HCT116 (cell line): ENCODE results near the gene PSMD5. TPM values are rescaled to one million over a fixed set of nuclear protein-coding genes. Genes with fewer than 3 reads are reported as not detected.

Source experiments
- ATAC-seq: fragments of 200-7000 bp; cut with Tn5 transposase; 2 replicates; pipeline ENCODE4 v1.9.1; 2020; ENCODE audit warnings: mild to moderate bottlenecking, moderate library complexity
- BruUV-seq: library from RNA; stranded (reverse); fragments of 400-500 nt; replicated peaks from 2 replicates; lab custom pipeline; 2021; lab: Mats Ljungman, UMichigan
- CTCF ChIA-PET: fragments of 300-600 bp; sonication (Branson Sonifier 250); formaldehyde crosslinking; loops from one replicate; lab custom pipeline; 2021; ENCODE audit warnings: antibody characterized with exemption; lab: Charles Lee
- POLR2A ChIA-PET: fragments of 300-600, 350-600 bp; sonication (Branson Sonifier 250); formaldehyde crosslinking; loops from one replicate; lab custom pipeline; 2021; ENCODE audit warnings: antibody characterized with exemption; lab: Charles Lee
- RAD21 ChIA-PET, 2 experiments: fragments of 300-600 bp; sonication (Branson Sonifier 250); formaldehyde crosslinking; loops; one replicate each; lab custom pipeline; 2023; ENCODE audit warnings: low total read pairs in 2 of 2; ENCODE audit not compliant: uncharacterized antibody in 2 of 2, unreplicated experiment in 2 of 2, low non-redundant PET in 1 of 2; lab: Charles Lee
- DNase-seq: peaks from one replicate; pipeline ENCODE4 v3.0.0-alpha.2; 2010; ENCODE audit warnings: low read depth, low spot score
- H2AFZ ChIP-seq: fragments of 200-600 bp; shearing (Covaris generic), sonication (generic); 2 replicates; pipeline ENCODE4 v1.6.1; 2017; ENCODE audit warnings: low read depth, mixed run types, mixed read lengths, antibody characterized with exemption, low read length; ENCODE audit not compliant: poor library complexity, severe bottlenecking
- H3K27ac ChIP-seq: 2 replicates; pipeline ENCODE4 v1.5.1; 2012; ENCODE audit warnings: low read depth, low read length
- H3K27me3 ChIP-seq: fragments of 200-600 bp; sonication (generic); 2 replicates; pipeline ENCODE4 v1.6.1; 2016; ENCODE audit warnings: mixed run types, low read length, mixed read lengths; ENCODE audit not compliant: insufficient read depth
- H3K36me3 ChIP-seq, 2 experiments: fragments of 200-500 bp in 1 of 2; fragments of 200-600 bp in 1 of 2; sonication (Bioruptor generic) in 1 of 2; sonication (generic) in 1 of 2; 2 replicates each; pipeline versions ENCODE4 v1.5.1 to v1.6.1; 2014 to 2016; ENCODE audit warnings: low read length in 2 of 2, inconsistent platforms in 1 of 2, mixed read lengths in 1 of 2, mixed run types in 1 of 2; ENCODE audit not compliant: insufficient read depth in 2 of 2, control insufficient read depth in 1 of 2
- H3K4me1 ChIP-seq, 2 experiments: fragments of 200-600 bp in 1 of 2; sonication (generic) in 1 of 2; 2 replicates each; pipeline versions ENCODE4 v1.5.1 to v1.6.1; 2012 to 2017; ENCODE audit warnings: low read length in 2 of 2, inconsistent platforms in 1 of 2, mild to moderate bottlenecking in 1 of 2, mixed read lengths in 1 of 2, mixed run types in 1 of 2, moderate library complexity in 1 of 2; ENCODE audit not compliant: insufficient read depth in 2 of 2, control insufficient read depth in 1 of 2
- H3K4me2 ChIP-seq: fragments of 200-600 bp; sonication (generic); 2 replicates; pipeline ENCODE4 v1.6.1; 2017; ENCODE audit warnings: mixed run types, low read length, mixed read lengths
- H3K4me3 ChIP-seq, 2 experiments: fragments of 200-600 bp in 1 of 2; sonication (generic) in 1 of 2; replicated peaks in 1 of 2; 2 replicates each; pipeline ENCODE4 v1.5.1; 2011 to 2016; ENCODE audit warnings: low read length in 2 of 2, control low read depth in 1 of 2, low read depth in 1 of 2, mild to moderate bottlenecking in 1 of 2, mixed read lengths in 1 of 2, mixed run types in 1 of 2
- H3K79me2 ChIP-seq: fragments of 200-600 bp; sonication (generic); 2 replicates; pipeline ENCODE4 v1.6.1; 2017; ENCODE audit warnings: mild to moderate bottlenecking, mixed run types, low read length, moderate library complexity, mixed read lengths; ENCODE audit not compliant: insufficient read depth
- H3K9ac ChIP-seq: fragments of 200-600 bp; sonication (generic); 2 replicates; pipeline ENCODE4 v1.6.1; 2016; ENCODE audit warnings: low read length, mixed read lengths
- H3K9me2 ChIP-seq: fragments of 200-600 bp; sonication (generic), shearing (Covaris generic); 2 replicates; pipeline ENCODE4 v1.6.1; 2017; ENCODE audit warnings: mixed run types, mild to moderate bottlenecking, moderate library complexity; ENCODE audit not compliant: insufficient read depth
- H3K9me3 ChIP-seq, 2 experiments: fragments of 200-500 bp in 1 of 2; fragments of 200-600 bp in 1 of 2; sonication (Bioruptor generic) in 1 of 2; sonication (generic) in 1 of 2; 2 replicates each; pipeline ENCODE4 v1.6.1; 2014 to 2017; ENCODE audit warnings: low read length in 2 of 2, mixed read lengths in 2 of 2, inconsistent platforms in 1 of 2, low read depth in 1 of 2, mild to moderate bottlenecking in 1 of 2, mixed run types in 1 of 2, moderate library complexity in 1 of 2; ENCODE audit not compliant: control insufficient read depth in 1 of 2, insufficient read depth in 1 of 2
- H4K20me1 ChIP-seq: fragments of 200-600 bp; sonication (generic), shearing (Covaris generic); 2 replicates; pipeline ENCODE4 v1.6.1; 2017; ENCODE audit warnings: mixed run types, mild to moderate bottlenecking, moderate library complexity; ENCODE audit not compliant: insufficient read depth
- EGR1 ChIP-seq: IDR thresholded peaks from 2 replicates; pipeline ENCODE4 v1.6.1; 2012; ENCODE audit warnings: low read depth
- EZH2phosphoT487 ChIP-seq: fragments of 200-600 bp; IDR thresholded peaks from 2 replicates; pipeline ENCODE4 v1.6.1; 2018; ENCODE audit warnings: antibody characterized with exemption, borderline replicate concordance
- JUND ChIP-seq: IDR thresholded peaks from 2 replicates; pipeline ENCODE4 v1.6.1; 2012
- POLR2AphosphoS5 ChIP-seq: IDR thresholded peaks from 2 replicates; pipeline ENCODE4 v1.6.1; 2011; ENCODE audit warnings: mild to moderate bottlenecking, low read depth, low read length, moderate library complexity
- SIN3A ChIP-seq: IDR thresholded peaks from 2 replicates; pipeline ENCODE4 v1.6.1; 2012; ENCODE audit warnings: low read depth
- SRF ChIP-seq: IDR thresholded peaks from 2 replicates; pipeline ENCODE4 v1.6.1; 2012; ENCODE audit warnings: low read depth
- YY1 ChIP-seq: IDR thresholded peaks from 2 replicates; pipeline ENCODE4 v1.6.1; 2011; ENCODE audit warnings: low read length, low read depth, moderate library complexity, mild to moderate bottlenecking; ENCODE audit not compliant: insufficient replicate concordance; ENCODE audit errors: extremely low read depth
- ZNF274 ChIP-seq: fragments of 200-500 bp; sonication (Bioruptor generic); IDR thresholded peaks from 2 replicates; pipeline ENCODE4 v1.6.1; 2014; ENCODE audit warnings: mild to moderate bottlenecking, low read depth, low read length, inconsistent platforms
- intact Hi-C: fragments of 100-400 bp; cut with micrococcal nuclease; formaldehyde crosslinking; loops from 2 replicates; pipeline ENCODE4 v1.10.0; 2022
- total RNA-seq: library from RNA; stranded (reverse); gene quantifications from one replicate; pipeline ENCODE4 v1.2.1, GENCODE V29; 2021; ENCODE audit not compliant: unreplicated experiment
- TF ChIP-seq, protein P1 (sequence below): IDR thresholded peaks from 2 replicates; pipeline ENCODE4 v1.6.1; 2012
- TF ChIP-seq, protein P2 (sequence below): IDR thresholded peaks from 2 replicates; pipeline ENCODE4 v1.6.1; 2011; ENCODE audit warnings: mild to moderate bottlenecking, low read length, moderate library complexity; ENCODE audit not compliant: insufficient replicate concordance; ENCODE audit errors: extremely low read depth

The PSMD5 gene
- total RNA-seq, 1 experiment from 2014 or later = 64.3 TPM

DNA sequence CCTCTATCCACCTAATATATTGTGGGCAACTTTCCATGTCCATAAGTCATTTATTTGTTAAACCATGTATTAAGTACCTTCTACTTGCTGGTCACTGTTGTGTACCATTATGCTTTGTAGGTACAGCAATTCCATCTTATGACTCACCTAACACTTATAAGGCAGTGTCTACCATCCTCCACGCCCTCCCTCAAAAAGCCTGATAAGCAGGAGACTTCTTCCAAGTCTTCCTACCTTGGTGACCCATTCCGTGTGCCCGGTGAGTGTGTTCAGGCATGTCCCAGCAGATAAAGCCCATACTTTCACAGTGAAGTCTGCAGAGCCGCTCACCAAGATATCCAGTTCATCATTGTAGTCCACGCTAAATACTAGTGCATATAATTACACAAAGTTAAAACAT is 66.9 kb downstream of the PSMD5 start:
- peaks cover 24 to 34% of the 10 kb centered on the region in 2 experiments; a peak in 3 of 4 replicates for H3K36me3 ChIP-seq
- H3K27ac ChIP-seq = no peak overlapping the region
- POLR2A ChIA-PET = no interaction called here
- no peak overlapping the region for H3K9ac ChIP-seq
- peaks cover 21% of the 10 kb centered on the region for H3K79me2 ChIP-seq
- no peaks in the 10 kb centered on the region for H3K27me3 ChIP-seq
- intact Hi-C loops = no loop called here
- H2AFZ ChIP-seq = no peak overlapping the region
- H3K9me2 ChIP-seq = no peaks in the 10 kb centered on the region
- H4K20me1 ChIP-seq = no peaks in the 10 kb centered on the region
- DNase-seq (no peak), ATAC-seq (no peak)
- no peak overlapping the region for H3K4me2 ChIP-seq
- RAD21 ChIA-PET = no interaction called here
- TF ChIP-seq EZH2phosphoT487 = no peak
- TF ChIP-seq ZNF274 = no peak
- no peak for TF ChIP-seq JUND
- no peak for TF ChIP-seq SRF
- no peak for TF ChIP-seq YY1
- TF ChIP-seq, protein P1, sequence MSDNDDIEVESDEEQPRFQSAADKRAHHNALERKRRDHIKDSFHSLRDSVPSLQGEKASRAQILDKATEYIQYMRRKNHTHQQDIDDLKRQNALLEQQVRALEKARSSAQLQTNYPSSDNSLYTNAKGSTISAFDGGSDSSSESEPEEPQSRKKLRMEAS = no peak
- no peak for TF ChIP-seq POLR2AphosphoS5
- TF ChIP-seq SIN3A = no peak
- TF ChIP-seq, protein P2, sequence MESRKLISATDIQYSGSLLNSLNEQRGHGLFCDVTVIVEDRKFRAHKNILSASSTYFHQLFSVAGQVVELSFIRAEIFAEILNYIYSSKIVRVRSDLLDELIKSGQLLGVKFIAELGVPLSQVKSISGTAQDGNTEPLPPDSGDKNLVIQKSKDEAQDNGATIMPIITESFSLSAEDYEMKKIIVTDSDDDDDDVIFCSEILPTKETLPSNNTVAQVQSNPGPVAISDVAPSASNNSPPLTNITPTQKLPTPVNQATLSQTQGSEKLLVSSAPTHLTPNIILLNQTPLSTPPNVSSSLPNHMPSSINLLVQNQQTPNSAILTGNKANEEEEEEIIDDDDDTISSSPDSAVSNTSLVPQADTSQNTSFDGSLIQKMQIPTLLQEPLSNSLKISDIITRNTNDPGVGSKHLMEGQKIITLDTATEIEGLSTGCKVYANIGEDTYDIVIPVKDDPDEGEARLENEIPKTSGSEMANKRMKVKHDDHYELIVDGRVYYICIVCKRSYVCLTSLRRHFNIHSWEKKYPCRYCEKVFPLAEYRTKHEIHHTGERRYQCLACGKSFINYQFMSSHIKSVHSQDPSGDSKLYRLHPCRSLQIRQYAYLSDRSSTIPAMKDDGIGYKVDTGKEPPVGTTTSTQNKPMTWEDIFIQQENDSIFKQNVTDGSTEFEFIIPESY = no peak
- no peak for TF ChIP-seq EGR1
- no peaks in the 10 kb centered on the region for H3K4me1 ChIP-seq
- CTCF ChIA-PET = no interaction called here
- no TSS peak for BruUV-seq
- H3K4me3 ChIP-seq = no peak overlapping the region
- no peaks in the 10 kb centered on the region for H3K9me3 ChIP-seq
